Skeletal muscle cell (primary cell): ENCODE measurements around the gene SEC14L2.
"Not testable (repeated sequence)": the region's sequence is repeated elsewhere in the genome, so short reads cannot be mapped to it uniquely, and the experiment has no call there.

Experiments
- DNase-seq: peaks from one replicate; pipeline ENCODE4 v3.0.0-alpha.2; 2010; ENCODE audit warnings: low read depth
- H3K4me3 ChIP-seq: 2 replicates; pipeline ENCODE4 v1.5.1; 2011; ENCODE audit warnings: low read depth, mild to moderate bottlenecking, control low read depth, low read length, moderate library complexity

Gene SEC14L2

GRCh38 chr22:30401024-30401423, 4.2 kb downstream of the SEC14L2 start:
- H3K4me3 ChIP-seq, DNase-seq: not testable (repeated sequence)

GRCh38 chr22:30402028-30402765, 5.4 kb downstream of the SEC14L2 start:
- DNase-seq: no peak
- H3K4me3 ChIP-seq: no peak overlapping the region

GRCh38 chr22:30402766-30403104, 5.9 kb downstream of the SEC14L2 start:
- not testable (repeated sequence) for H3K4me3 ChIP-seq, DNase-seq

- no peak overlapping the region for H3K4me3 ChIP-seq
- DNase-seq: no peak
These were observed 7.5 kb downstream of the SEC14L2 start for GRCh38 chr22:30404307-30404706.

- no peak for DNase-seq
- no peak overlapping the region for H3K4me3 ChIP-seq
These were observed 8.9 kb downstream of the SEC14L2 start for GRCh38 chr22:30405731-30406130.

- H3K4me3 ChIP-seq: no peak overlapping the region
- DNase-seq: no peak
These were observed 9.6 kb downstream of the SEC14L2 start for GRCh38 chr22:30406400-30406799.

GRCh38 chr22:30408388-30409102, 11.7 kb downstream of the SEC14L2 start:
- DNase-seq: no peak

GRCh38 chr22:30411780-30412179, 15.0 kb downstream of the SEC14L2 start:
- H3K4me3 ChIP-seq: no peak overlapping the region
- no peak for DNase-seq

More at GRCh38 chr22:30408388-30409102, 11.7 kb downstream of the SEC14L2 start:
- no peak overlapping the region for H3K4me3 ChIP-seq

- H3K4me3 ChIP-seq: no peak overlapping the region
- DNase-seq: no peak
These were observed 16.2 kb downstream of the SEC14L2 start for GRCh38 chr22:30413001-30413400.

GRCh38 chr22:30413745-30414524, 17.1 kb downstream of the SEC14L2 start:
- no peak overlapping the region for H3K4me3 ChIP-seq
- DNase-seq: no peak

- no peak for DNase-seq
- no peak overlapping the region for H3K4me3 ChIP-seq
These were observed 17.8 kb downstream of the SEC14L2 start for GRCh38 chr22:30414525-30415047.

GRCh38 chr22:30416403-30416802, 19.6 kb downstream of the SEC14L2 start:
- no peak for DNase-seq
- H3K4me3 ChIP-seq: no peak overlapping the region

- no peak for DNase-seq
- H3K4me3 ChIP-seq: no peak overlapping the region
These were observed 20.0 kb downstream of the SEC14L2 start for GRCh38 chr22:30416837-30417236.

- H3K4me3 ChIP-seq: no peak overlapping the region
- peak; percentile 87 for DNase-seq
These were observed 23.7 kb downstream of the SEC14L2 start for GRCh38 chr22:30420347-30421125.

- H3K4me3 ChIP-seq: no peak overlapping the region
- no peak for DNase-seq
These were observed 25.1 kb downstream of the SEC14L2 start for GRCh38 chr22:30421695-30422480.

- peak overlapping the region; percentile 48 for H3K4me3 ChIP-seq
- peak; percentile 96 for DNase-seq
These were observed 25.9 kb downstream of the SEC14L2 start for GRCh38 chr22:30422481-30423300.

- peak overlapping the region; percentile 48 for H3K4me3 ChIP-seq
- DNase-seq: no peak
These were observed 26.6 kb downstream of the SEC14L2 start for GRCh38 chr22:30423301-30423958.
